GM19025 (cell line): ENCODE measurements around the gene ARHGAP23.
"Not testable (repeated sequence)": the region's sequence is repeated elsewhere in the genome, so short reads cannot be mapped to it uniquely, and the experiment has no call there.

Experiments
- ATAC-seq: cut with Tn5 transposase; IDR thresholded peaks from one replicate; pipeline ENCODE4 v1.9.1; 2021; ENCODE audit warnings: mild to moderate bottlenecking, low read depth, moderate library complexity; ENCODE audit not compliant: unreplicated experiment

ARHGAP23 gene

GRCh38 chr17:38511150-38512108 lies 83.2 kb downstream of the ARHGAP23 start:
- no peak for ATAC-seq

- no peak for ATAC-seq
Observed at GRCh38 chr17:38512473-38513058, 84.3 kb downstream of the ARHGAP23 start.

GRCh38 chr17:38526526-38526925 lies 98.3 kb downstream of the ARHGAP23 start:
- ATAC-seq, result not testable (repeated sequence)

GRCh38 chr17:38528141-38528540 lies 99.9 kb downstream of the ARHGAP23 start:
- ATAC-seq, result not testable (repeated sequence)

GRCh38 chr17:38530856-38531255 lies 102.6 kb downstream of the ARHGAP23 start:
- not testable (repeated sequence) for ATAC-seq

GRCh38 chr17:38531761-38532160 lies 103.5 kb downstream of the ARHGAP23 start:
- not testable (repeated sequence) for ATAC-seq

- ATAC-seq, result no peak
Observed at GRCh38 chr17:38532451-38532850, 104.2 kb downstream of the ARHGAP23 start.

- no peak for ATAC-seq
Observed at GRCh38 chr17:38533241-38533640, 105.0 kb downstream of the ARHGAP23 start.

GRCh38 chr17:38533866-38534497 lies 105.7 kb downstream of the ARHGAP23 start:
- no peak for ATAC-seq

- no peak for ATAC-seq
Observed at GRCh38 chr17:38534498-38534885, 106.2 kb downstream of the ARHGAP23 start.

GRCh38 chr17:38535886-38536285 lies 107.6 kb downstream of the ARHGAP23 start:
- ATAC-seq, result no peak

- no peak for ATAC-seq
Observed at GRCh38 chr17:38536661-38537060, 108.4 kb downstream of the ARHGAP23 start.

- ATAC-seq, result no peak
Observed at GRCh38 chr17:38538906-38539305, 110.6 kb downstream of the ARHGAP23 start.

- ATAC-seq, result no peak
Observed at GRCh38 chr17:38539386-38539785, 111.1 kb downstream of the ARHGAP23 start.

- no peak for ATAC-seq
Observed at GRCh38 chr17:38540514-38541045, 112.3 kb downstream of the ARHGAP23 start.

GRCh38 chr17:38541281-38541680 lies 113.0 kb downstream of the ARHGAP23 start:
- no peak for ATAC-seq

GRCh38 chr17:38542286-38542685 lies 114.0 kb downstream of the ARHGAP23 start:
- ATAC-seq, result no peak

- ATAC-seq, result no peak
Observed at GRCh38 chr17:38543403-38544174, 115.3 kb downstream of the ARHGAP23 start.

GRCh38 chr17:38544175-38544838 lies 116.0 kb downstream of the ARHGAP23 start:
- ATAC-seq, result no peak

- ATAC-seq, result no peak
Observed at GRCh38 chr17:38544839-38545209, 116.6 kb downstream of the ARHGAP23 start.
